DND-41 (cell line): ENCODE data around the gene CMSS1.

ENCODE experiments used
- ATAC-seq: fragments of 200-7000 bp; cut with Tn5 transposase; 3 replicates; pipeline ENCODE4 v1.9.1; 2021; ENCODE audit warnings: low read depth; ENCODE audit not compliant: insufficient read depth
- DNase-seq: peaks from one replicate; pipeline ENCODE4 v3.0.0-alpha.2; 2020
- H2AFZ ChIP-seq: 2 replicates; pipeline ENCODE4 v1.6.0; 2012; ENCODE audit warnings: low read depth, low read length
- H3K27ac ChIP-seq: 2 replicates; pipeline ENCODE4 v1.5.1; 2012; ENCODE audit warnings: low read length, inconsistent platforms
- H3K27me3 ChIP-seq: fragments of 200-600 bp; sonication (generic); 2 replicates; pipeline ENCODE4 v1.6.0; 2012; ENCODE audit warnings: low read length, mild to moderate bottlenecking, inconsistent platforms; ENCODE audit not compliant: insufficient read depth, poor library complexity
- H3K36me3 ChIP-seq: 2 replicates; pipeline ENCODE4 v1.5.1; 2012; ENCODE audit warnings: low read length, inconsistent platforms; ENCODE audit not compliant: insufficient read depth
- H3K4me1 ChIP-seq: 2 replicates; pipeline ENCODE4 v1.5.1; 2012; ENCODE audit warnings: mild to moderate bottlenecking, low read length; ENCODE audit not compliant: insufficient read depth
- H3K4me2 ChIP-seq: 2 replicates; pipeline ENCODE4 v1.6.0; 2012; ENCODE audit warnings: mild to moderate bottlenecking, moderate library complexity, low read length, inconsistent platforms; ENCODE audit not compliant: insufficient read depth
- H3K4me3 ChIP-seq, 2 experiments: fragments of 200-600 bp in 1 of 2; shearing (Covaris generic) in 1 of 2; 2 replicates each; pipeline ENCODE4 v1.5.1; 2012 to 2016; ENCODE audit warnings: inconsistent platforms in 2 of 2, low read length in 2 of 2, mild to moderate bottlenecking in 2 of 2, low read depth in 1 of 2, moderate library complexity in 1 of 2
- H3K79me2 ChIP-seq: 2 replicates; pipeline ENCODE4 v1.6.0; 2012; ENCODE audit warnings: low read length, inconsistent platforms; ENCODE audit not compliant: insufficient read depth
- H3K9ac ChIP-seq: 2 replicates; pipeline ENCODE4 v1.6.0; 2012; ENCODE audit warnings: low read depth, mild to moderate bottlenecking, inconsistent platforms, low read length, moderate library complexity
- H3K9me3 ChIP-seq: 2 replicates; pipeline ENCODE4 v1.5.1; 2012; ENCODE audit warnings: low read length, moderate library complexity, mild to moderate bottlenecking, inconsistent platforms; ENCODE audit not compliant: insufficient read depth, severe bottlenecking
- H4K20me1 ChIP-seq: 2 replicates; pipeline ENCODE4 v1.6.0; 2012; ENCODE audit warnings: low read length; ENCODE audit not compliant: insufficient read depth
- EZH2 ChIP-seq: IDR thresholded peaks from 3 replicates; pipeline ENCODE4 v1.6.1; 2012; ENCODE audit warnings: borderline replicate concordance, low read depth, mild to moderate bottlenecking, moderate library complexity, low read length, inconsistent platforms; ENCODE audit not compliant: severe bottlenecking
- TF ChIP-seq, protein P1 (sequence below): IDR thresholded peaks from 2 replicates; pipeline ENCODE4 v1.5.1; 2012; ENCODE audit warnings: borderline replicate concordance, low read length, moderate library complexity, mild to moderate bottlenecking; ENCODE audit not compliant: poor library complexity, severe bottlenecking; ENCODE audit errors: extremely low read depth

The CMSS1 gene

DNA sequence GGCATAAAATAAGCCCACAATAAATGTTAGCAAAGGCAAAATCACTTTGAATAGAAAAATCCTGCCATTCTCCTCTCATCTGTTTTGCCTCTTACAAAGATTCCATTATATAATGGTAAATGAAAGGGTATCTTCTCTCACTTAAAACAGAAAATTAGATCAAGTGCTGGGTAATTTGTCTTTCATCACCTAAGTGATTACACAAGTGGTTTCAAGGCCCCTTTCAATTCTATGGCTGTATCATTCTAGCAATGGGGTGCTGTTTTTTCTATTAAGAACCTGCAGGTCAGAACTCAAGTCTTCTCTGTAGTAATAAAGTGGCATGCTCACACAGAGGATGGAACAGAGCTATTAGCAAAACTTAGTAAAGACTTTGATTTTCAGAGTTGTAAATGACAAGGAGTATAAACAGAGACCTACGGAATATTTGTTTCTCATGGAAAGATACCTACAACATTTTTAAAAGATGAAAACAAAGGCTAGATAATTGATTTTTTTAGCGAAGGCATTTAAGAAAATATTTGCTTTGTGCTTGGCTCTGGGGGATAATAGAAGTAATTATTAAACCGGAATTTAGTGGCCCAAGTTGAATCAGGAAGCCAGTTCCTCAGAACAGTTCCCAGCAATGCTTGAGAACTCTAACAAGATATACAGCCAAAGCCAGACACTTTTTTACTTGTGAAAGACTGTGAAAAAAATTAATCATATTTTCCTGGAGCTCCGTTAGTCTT is 137.4 kb downstream of the CMSS1 start:
- no peak overlapping the region for H3K4me3 ChIP-seq
- H3K9me3 ChIP-seq, result no peaks in the 10 kb centered on the region
- no peak overlapping the region for H3K4me2 ChIP-seq
- H3K79me2 ChIP-seq, result no peaks in the 10 kb centered on the region
- H3K4me1 ChIP-seq, result no peaks in the 10 kb centered on the region
- peaks cover 5% of the 10 kb centered on the region; the same call in 1 of the 2 replicates for H4K20me1 ChIP-seq
- no peak overlapping the region for H3K27ac ChIP-seq
- ATAC-seq (no peak), DNase-seq (no peak)
- H3K36me3 ChIP-seq, result no peaks in the 10 kb centered on the region
- H3K9ac ChIP-seq, result no peak overlapping the region
- TF ChIP-seq, protein P1, sequence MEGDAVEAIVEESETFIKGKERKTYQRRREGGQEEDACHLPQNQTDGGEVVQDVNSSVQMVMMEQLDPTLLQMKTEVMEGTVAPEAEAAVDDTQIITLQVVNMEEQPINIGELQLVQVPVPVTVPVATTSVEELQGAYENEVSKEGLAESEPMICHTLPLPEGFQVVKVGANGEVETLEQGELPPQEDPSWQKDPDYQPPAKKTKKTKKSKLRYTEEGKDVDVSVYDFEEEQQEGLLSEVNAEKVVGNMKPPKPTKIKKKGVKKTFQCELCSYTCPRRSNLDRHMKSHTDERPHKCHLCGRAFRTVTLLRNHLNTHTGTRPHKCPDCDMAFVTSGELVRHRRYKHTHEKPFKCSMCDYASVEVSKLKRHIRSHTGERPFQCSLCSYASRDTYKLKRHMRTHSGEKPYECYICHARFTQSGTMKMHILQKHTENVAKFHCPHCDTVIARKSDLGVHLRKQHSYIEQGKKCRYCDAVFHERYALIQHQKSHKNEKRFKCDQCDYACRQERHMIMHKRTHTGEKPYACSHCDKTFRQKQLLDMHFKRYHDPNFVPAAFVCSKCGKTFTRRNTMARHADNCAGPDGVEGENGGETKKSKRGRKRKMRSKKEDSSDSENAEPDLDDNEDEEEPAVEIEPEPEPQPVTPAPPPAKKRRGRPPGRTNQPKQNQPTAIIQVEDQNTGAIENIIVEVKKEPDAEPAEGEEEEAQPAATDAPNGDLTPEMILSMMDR, result no peak
- no peak for TF ChIP-seq EZH2
- H2AFZ ChIP-seq, result no peak overlapping the region
- no peaks in the 10 kb centered on the region for H3K27me3 ChIP-seq

- Histone ChIP-seq H3K9ac (no peak overlapping the region), H3K27me3 (no peaks in the 10 kb centered on the region), H4K20me1 (peaks cover 3% of the 10 kb centered on the region; the same call in 1 of the 2 replicates), H3K4me1 (no peaks in the 10 kb centered on the region), H3K4me2 (no peak overlapping the region), H3K4me3 (no peak overlapping the region), H2AFZ (no peak overlapping the region), H3K36me3 (no peaks in the 10 kb centered on the region), H3K79me2 (no peaks in the 10 kb centered on the region), H3K9me3 (no peaks in the 10 kb centered on the region), H3K27ac (no peak overlapping the region)
- DNase-seq (no peak), ATAC-seq (no peak)
- TF ChIP-seq EZH2, result no peak
- TF ChIP-seq, protein P1, result no peak
These were observed 138.3 kb downstream of the CMSS1 start for GRCh38 chr3:99955773-99956562.

- no peaks in the 10 kb centered on the region for H3K27me3 ChIP-seq
- TF ChIP-seq, protein P1, result no peak
- no peak for TF ChIP-seq EZH2
- H3K9ac ChIP-seq, result no peak overlapping the region
- H3K36me3 ChIP-seq, result no peaks in the 10 kb centered on the region
- H3K4me1 ChIP-seq, result no peaks in the 10 kb centered on the region
- H3K9me3 ChIP-seq, result no peaks in the 10 kb centered on the region
- H3K4me3 ChIP-seq, result no peak overlapping the region
- DNase-seq, result no peak
- no peak overlapping the region for H3K4me2 ChIP-seq
- no peak overlapping the region for H3K27ac ChIP-seq
- H4K20me1 ChIP-seq, result peaks cover 3% of the 10 kb centered on the region; the same call in 1 of the 2 replicates
- H3K79me2 ChIP-seq, result no peaks in the 10 kb centered on the region
- no peak overlapping the region for H2AFZ ChIP-seq
- ATAC-seq, result no peak
These were observed 139.6 kb downstream of the CMSS1 start for GRCh38 chr3:99957151-99957796.
